AG09319 (cell line): ENCODE data around the gene COL6A5.

Experiments used
- DNase-seq: peaks from one replicate; pipeline ENCODE4 v3.0.0-alpha.2; 2010; ENCODE audit warnings: low read depth; ENCODE audit errors: extremely low read depth
- CTCF ChIP-seq: IDR thresholded peaks from 2 replicates; pipeline ENCODE4 v1.5.1; 2011; ENCODE audit warnings: low read depth, mild to moderate bottlenecking, inconsistent platforms, low read length, moderate library complexity

The COL6A5 gene

GRCh38 chr3:130374908-130375307 lies 29.4 kb downstream of the COL6A5 start:
- DNase-seq, result no peak
- no peak for TF ChIP-seq CTCF

- DNase-seq, result no peak
- no peak for TF ChIP-seq CTCF
Measured at GRCh38 chr3:130377960-130378676, 32.6 kb downstream of the COL6A5 start.

GRCh38 chr3:130378677-130379191 lies 33.3 kb downstream of the COL6A5 start:
- TF ChIP-seq CTCF, result no peak
- DNase-seq, result no peak

GRCh38 chr3:130379274-130379673 lies 33.8 kb downstream of the COL6A5 start:
- no peak for DNase-seq
- TF ChIP-seq CTCF, result no peak

- no peak for DNase-seq
- TF ChIP-seq CTCF, result no peak
Measured at GRCh38 chr3:130380398-130380797, 34.9 kb downstream of the COL6A5 start.

GRCh38 chr3:130383424-130383823 lies 38.0 kb downstream of the COL6A5 start:
- no peak for DNase-seq
- TF ChIP-seq CTCF, result no peak

GRCh38 chr3:130384476-130385025 lies 39.1 kb downstream of the COL6A5 start:
- no peak for TF ChIP-seq CTCF
- DNase-seq, result no peak
